ENCODE data around the gene RFNG. TPM values are rescaled to one million over a fixed set of nuclear protein-coding genes. Genes with fewer than 3 reads are reported as not detected.

RFNG gene
- total and polyA plus RNA-seq, 2 donors (not counting 1 experiment from before 2014, with no cell fraction given) = 30.1 to 44.5 TPM

GRCh38 chr17:82078433-82078832 lies 26.8 kb upstream of the RFNG start:
- Histone ChIP-seq H2AFZ (ENCODE audit: insufficient read depth, low read depth, low read length, poor library complexity, severe bottlenecking) (no peak overlapping the region), H3K27me3 (replicated peaks in 1 of 4; ENCODE audit: control extremely low read depth in 1 of 4, control insufficient read depth in 3 of 4, insufficient read depth in 4 of 4, low read length in 3 of 4) (no peaks in the 10 kb centered on the region), H3K79me2 (ENCODE audit: control insufficient read depth, insufficient read depth, low read length) (no peaks in the 10 kb centered on the region), H4K20me1 (ENCODE audit: control insufficient read depth, insufficient read depth, low read length, poor library complexity, severe bottlenecking) (no peaks in the 10 kb centered on the region), H3K27ac (ENCODE audit: low read length in 2 of 2) (no peak overlapping the region), H3K4me3 (ENCODE audit: control extremely low read depth in 1 of 5, extremely low read depth in 1 of 5, insufficient read depth in 1 of 5, low read depth in 2 of 5, low read length in 4 of 5) (no peak overlapping the region), H3K4me2 (replicated peaks; ENCODE audit: low read depth, low read length, poor library complexity, severe bottlenecking) (no peak overlapping the region), H3K36me3 (replicated peaks in 1 of 2; ENCODE audit: control extremely low read depth in 1 of 2, control insufficient read depth in 1 of 2, extremely low read depth in 1 of 2, insufficient read depth in 2 of 2, low read length in 1 of 2) (peaks cover 0 to 30% of the 10 kb centered on the region in 2 experiments), H3K9ac (ENCODE audit: low read length) (no peak overlapping the region), H3K9me3 (ENCODE audit: control extremely low read depth in 1 of 3, control insufficient read depth in 2 of 3, insufficient read depth in 1 of 3, low read length in 2 of 3) (no peaks in the 10 kb centered on the region), H3K4me1 (ENCODE audit: control insufficient read depth in 2 of 2, insufficient read depth in 2 of 2, low read length in 2 of 2) (no peaks in the 10 kb centered on the region)
- H3K4me3 Mint-ChIP-seq = no peak overlapping the region
- TF ChIP-seq, protein P1, sequence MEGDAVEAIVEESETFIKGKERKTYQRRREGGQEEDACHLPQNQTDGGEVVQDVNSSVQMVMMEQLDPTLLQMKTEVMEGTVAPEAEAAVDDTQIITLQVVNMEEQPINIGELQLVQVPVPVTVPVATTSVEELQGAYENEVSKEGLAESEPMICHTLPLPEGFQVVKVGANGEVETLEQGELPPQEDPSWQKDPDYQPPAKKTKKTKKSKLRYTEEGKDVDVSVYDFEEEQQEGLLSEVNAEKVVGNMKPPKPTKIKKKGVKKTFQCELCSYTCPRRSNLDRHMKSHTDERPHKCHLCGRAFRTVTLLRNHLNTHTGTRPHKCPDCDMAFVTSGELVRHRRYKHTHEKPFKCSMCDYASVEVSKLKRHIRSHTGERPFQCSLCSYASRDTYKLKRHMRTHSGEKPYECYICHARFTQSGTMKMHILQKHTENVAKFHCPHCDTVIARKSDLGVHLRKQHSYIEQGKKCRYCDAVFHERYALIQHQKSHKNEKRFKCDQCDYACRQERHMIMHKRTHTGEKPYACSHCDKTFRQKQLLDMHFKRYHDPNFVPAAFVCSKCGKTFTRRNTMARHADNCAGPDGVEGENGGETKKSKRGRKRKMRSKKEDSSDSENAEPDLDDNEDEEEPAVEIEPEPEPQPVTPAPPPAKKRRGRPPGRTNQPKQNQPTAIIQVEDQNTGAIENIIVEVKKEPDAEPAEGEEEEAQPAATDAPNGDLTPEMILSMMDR (IDR thresholded peaks at IDR 0.05) = no peak
- no peak for TF ChIP-seq EZH2 (IDR thresholded peaks at IDR 0.05; ENCODE audit: borderline replicate concordance, insufficient read depth, low read depth, low read length, poor library complexity, severe bottlenecking)
- ATAC-seq (ENCODE audit: low read depth) (no peak), DNase-seq (no peak)
- 95% methylated on average over 17 of the region's 18 CpGs for WGBS (ENCODE audit: insufficient coverage)
- H3K9me3 Mint-ChIP-seq (ENCODE audit: insufficient read depth) = no peaks in the 10 kb centered on the region
- ChIA-PET POLR2A (no interaction called here), CTCF (no interaction called here)
- H3K27me3 Mint-ChIP-seq = no peaks in the 10 kb centered on the region
- no peaks in the 10 kb centered on the region for H3K4me1 Mint-ChIP-seq
- intact Hi-C loops (cut with micrococcal nuclease) = no loop called here
- no peak overlapping the region for H3K27ac Mint-ChIP-seq

GRCh38 chr17:82077617-82078358 lies 26.2 kb upstream of the RFNG start:
- no peaks in the 10 kb centered on the region for H3K27me3 Mint-ChIP-seq
- H3K4me3 ChIP-seq (ENCODE audit: control extremely low read depth in 1 of 5, extremely low read depth in 1 of 5, insufficient read depth in 1 of 5, low read depth in 2 of 5, low read length in 4 of 5) = no peak overlapping the region
- no peaks in the 10 kb centered on the region for H4K20me1 ChIP-seq (ENCODE audit: control insufficient read depth, insufficient read depth, low read length, poor library complexity, severe bottlenecking)
- 91% methylated on average over 19 of the region's 28 CpGs for WGBS (ENCODE audit: insufficient coverage)
- no peaks in the 10 kb centered on the region for H3K4me1 Mint-ChIP-seq
- H3K27ac ChIP-seq (ENCODE audit: low read length in 2 of 2) = no peak overlapping the region
- H2AFZ ChIP-seq (ENCODE audit: insufficient read depth, low read depth, low read length, poor library complexity, severe bottlenecking) = no peak overlapping the region
- H3K9me3 ChIP-seq (ENCODE audit: control extremely low read depth in 1 of 3, control insufficient read depth in 2 of 3, insufficient read depth in 1 of 3, low read length in 2 of 3) = no peaks in the 10 kb centered on the region
- no peak overlapping the region for H3K9ac ChIP-seq (ENCODE audit: low read length)
- no peak for ATAC-seq (ENCODE audit: low read depth)
- ChIA-PET POLR2A (no interaction called here), CTCF (no interaction called here)
- no peak overlapping the region for H3K27ac Mint-ChIP-seq
- intact Hi-C loops (cut with micrococcal nuclease) = no loop called here
- no peaks in the 10 kb centered on the region for H3K4me1 ChIP-seq (ENCODE audit: control insufficient read depth in 2 of 2, insufficient read depth in 2 of 2, low read length in 2 of 2)
- H3K4me3 Mint-ChIP-seq = no peak overlapping the region
- no peak for DNase-seq
- H3K9me3 Mint-ChIP-seq (ENCODE audit: insufficient read depth) = no peaks in the 10 kb centered on the region
- H3K36me3 ChIP-seq (replicated peaks in 1 of 2; ENCODE audit: control extremely low read depth in 1 of 2, control insufficient read depth in 1 of 2, extremely low read depth in 1 of 2, insufficient read depth in 2 of 2, low read length in 1 of 2) = peaks cover 0 to 23% of the 10 kb centered on the region in 2 experiments
- TF ChIP-seq, protein P1 (IDR thresholded peaks at IDR 0.05) = no peak
- no peak for TF ChIP-seq EZH2 (IDR thresholded peaks at IDR 0.05; ENCODE audit: borderline replicate concordance, insufficient read depth, low read depth, low read length, poor library complexity, severe bottlenecking)
- H3K4me2 ChIP-seq (replicated peaks; ENCODE audit: low read depth, low read length, poor library complexity, severe bottlenecking) = no peak overlapping the region
- no peaks in the 10 kb centered on the region for H3K79me2 ChIP-seq (ENCODE audit: control insufficient read depth, insufficient read depth, low read length)
- H3K27me3 ChIP-seq (replicated peaks in 1 of 4; ENCODE audit: control extremely low read depth in 1 of 4, control insufficient read depth in 3 of 4, insufficient read depth in 4 of 4, low read length in 3 of 4) = no peaks in the 10 kb centered on the region
